ENCODE results near the gene SCN5A. TPM values are rescaled to one million over a fixed set of nuclear protein-coding genes. Genes with fewer than 3 reads are reported as not detected.
A peak's percentile ranks its signal among the peaks of the same experiment; 100 is the strongest.

The SCN5A gene
- polyA plus RNA-seq, 6 donors from 2014 or later: not detected

GRCh38 chr3:38655708-38656300, 6.3 kb upstream of the SCN5A start:
- DNase-seq: no peak
- Mint-ChIP-seq H3K36me3 (no peaks in the 10 kb centered on the region), H3K27ac (no peak overlapping the region), H3K9me3 (peaks cover 0 to 9% (median 3%) of the 10 kb centered on the region in 7 donors), H3K4me3 (no peak overlapping the region), H3K27me3 (peaks cover 30 to 43% (median 42%) of the 10 kb centered on the region in 3 donors), H3K4me1 (peaks cover 0 to 3% (median 3%) of the 10 kb centered on the region in 3 donors)
- no peak for ATAC-seq (ENCODE audit: low read depth in 2 of 2)

GRCh38 chr3:38653685-38654537, 4.4 kb upstream of the SCN5A start:
- H3K27me3 Mint-ChIP-seq: peaks cover 21 to 42% (median 36%) of the 10 kb centered on the region in 3 donors
- H3K36me3 Mint-ChIP-seq: no peaks in the 10 kb centered on the region
- no peak overlapping the region for H3K27ac Mint-ChIP-seq
- H3K4me1 Mint-ChIP-seq: peaks cover 0 to 5% (median 3%) of the 10 kb centered on the region in 3 donors
- peaks cover 0 to 6% (median 0%) of the 10 kb centered on the region in 7 donors for H3K9me3 Mint-ChIP-seq
- DNase-seq (no peak), ATAC-seq (ENCODE audit: low read depth in 2 of 2) (no peak)
- H3K4me3 Mint-ChIP-seq: no peak overlapping the region

GRCh38 chr3:38652934-38653333, 3.4 kb upstream of the SCN5A start:
- no peak for ATAC-seq (ENCODE audit: low read depth in 2 of 2)
- no peak for DNase-seq
- Mint-ChIP-seq H3K27me3 (peaks cover 21 to 36% (median 35%) of the 10 kb centered on the region in 3 donors), H3K4me1 (peaks cover 0 to 12% (median 11%) of the 10 kb centered on the region in 3 donors), H3K4me3 (no peak overlapping the region), H3K9me3 (peaks cover 0 to 6% (median 0%) of the 10 kb centered on the region in 7 donors), H3K36me3 (no peaks in the 10 kb centered on the region), H3K27ac (no peak overlapping the region)

- Mint-ChIP-seq H3K4me1 (peaks cover 0 to 12% (median 11%) of the 10 kb centered on the region in 3 donors), H3K27ac (peak overlapping the region in 1 of 6 donors; percentile 33), H3K9me3 (peaks cover 0 to 4% (median 0%) of the 10 kb centered on the region in 7 donors), H3K4me3 (peak overlapping the region in 2 of 8 donors; percentile 43 to 53), H3K27me3 (peaks cover 16 to 24% (median 22%) of the 10 kb centered on the region in 3 donors), H3K36me3 (no peaks in the 10 kb centered on the region)
- DNase-seq (peak; percentile 29), ATAC-seq (ENCODE audit: low read depth in 2 of 2) (peak; percentile 47 to 56)
Observed at GRCh38 chr3:38651153-38651789, 1.8 kb upstream of the SCN5A start.

GRCh38 chr3:38650248-38650951, 913 bp upstream of the SCN5A start:
- no peak for DNase-seq
- H3K4me3 Mint-ChIP-seq: no peak overlapping the region
- H3K27ac Mint-ChIP-seq: no peak overlapping the region
- no peak for ATAC-seq (ENCODE audit: low read depth in 2 of 2)
- H3K36me3 Mint-ChIP-seq: no peaks in the 10 kb centered on the region
- H3K27me3 Mint-ChIP-seq: peaks cover 16 to 22% (median 18%) of the 10 kb centered on the region in 3 donors
- H3K4me1 Mint-ChIP-seq: peaks cover 0 to 9% (median 8%) of the 10 kb centered on the region in 3 donors
- peaks cover 0 to 4% (median 0%) of the 10 kb centered on the region in 7 donors for H3K9me3 Mint-ChIP-seq

GRCh38 chr3:38648659-38649499, 608 bp downstream of the SCN5A start:
- DNase-seq (no peak), ATAC-seq (ENCODE audit: low read depth in 2 of 2) (peak in 1 of 2 donors; percentile 24)
- Mint-ChIP-seq H3K36me3 (no peaks in the 10 kb centered on the region), H3K4me3 (peak overlapping the region in 7 of 8 donors; percentile 51 to 84 (median 67)), H3K4me1 (peaks cover 0 to 9% (median 8%) of the 10 kb centered on the region in 3 donors), H3K9me3 (peaks cover 0 to 4% (median 0%) of the 10 kb centered on the region in 7 donors), H3K27me3 (peaks cover 17 to 20% (median 18%) of the 10 kb centered on the region in 3 donors), H3K27ac (no peak overlapping the region)

- peaks cover 0 to 9% (median 8%) of the 10 kb centered on the region in 3 donors for H3K4me1 Mint-ChIP-seq
- peaks cover 0 to under 1% (median 0%) of the 10 kb centered on the region in 7 donors for H3K9me3 Mint-ChIP-seq
- no peak for ATAC-seq (ENCODE audit: low read depth in 2 of 2)
- peak overlapping the region in 5 of 8 donors; percentile 51 to 84 (median 71) for H3K4me3 Mint-ChIP-seq
- no peaks in the 10 kb centered on the region for H3K36me3 Mint-ChIP-seq
- no peak for DNase-seq
- no peak overlapping the region for H3K27ac Mint-ChIP-seq
- peaks cover 11 to 14% (median 12%) of the 10 kb centered on the region in 3 donors for H3K27me3 Mint-ChIP-seq
Observed at GRCh38 chr3:38648024-38648658, 1.3 kb downstream of the SCN5A start.

- no peaks in the 10 kb centered on the region for H3K36me3 Mint-ChIP-seq
- no peak overlapping the region for H3K27ac Mint-ChIP-seq
- ATAC-seq (ENCODE audit: low read depth in 2 of 2) (no peak), DNase-seq (no peak)
- no peak overlapping the region for H3K4me3 Mint-ChIP-seq
- peaks cover 0 to 9% (median 8%) of the 10 kb centered on the region in 3 donors for H3K4me1 Mint-ChIP-seq
- peaks cover 4 to 9% (median 5%) of the 10 kb centered on the region in 3 donors for H3K27me3 Mint-ChIP-seq
- H3K9me3 Mint-ChIP-seq: no peaks in the 10 kb centered on the region
Observed at GRCh38 chr3:38647217-38647970, 2.1 kb downstream of the SCN5A start.

GRCh38 chr3:38646630-38647029, 2.9 kb downstream of the SCN5A start:
- peaks cover 0 to 6% (median 0%) of the 10 kb centered on the region in 3 donors for H3K27me3 Mint-ChIP-seq
- no peaks in the 10 kb centered on the region for H3K36me3 Mint-ChIP-seq
- no peak overlapping the region for H3K27ac Mint-ChIP-seq
- ATAC-seq (ENCODE audit: low read depth in 2 of 2) (no peak), DNase-seq (no peak)
- H3K9me3 Mint-ChIP-seq: no peaks in the 10 kb centered on the region
- H3K4me3 Mint-ChIP-seq: no peak overlapping the region
- peaks cover 0 to 9% (median 8%) of the 10 kb centered on the region in 3 donors for H3K4me1 Mint-ChIP-seq

GRCh38 chr3:38646062-38646461, 3.4 kb downstream of the SCN5A start:
- no peaks in the 10 kb centered on the region for H3K9me3 Mint-ChIP-seq
- no peaks in the 10 kb centered on the region for H3K36me3 Mint-ChIP-seq
- H3K27me3 Mint-ChIP-seq: peaks cover 0 to 6% (median 0%) of the 10 kb centered on the region in 3 donors
- H3K4me3 Mint-ChIP-seq: no peak overlapping the region
- DNase-seq: no peak
- peaks cover 0 to 9% (median 8%) of the 10 kb centered on the region in 3 donors for H3K4me1 Mint-ChIP-seq
- no peak for ATAC-seq (ENCODE audit: low read depth in 2 of 2)
- H3K27ac Mint-ChIP-seq: no peak overlapping the region

- no peak for ATAC-seq (ENCODE audit: low read depth in 2 of 2)
- Mint-ChIP-seq H3K27me3 (peaks cover 0 to 6% (median 0%) of the 10 kb centered on the region in 3 donors), H3K9me3 (no peaks in the 10 kb centered on the region), H3K4me1 (peaks cover 0 to 9% (median 8%) of the 10 kb centered on the region in 3 donors), H3K27ac (no peak overlapping the region), H3K36me3 (no peaks in the 10 kb centered on the region), H3K4me3 (no peak overlapping the region)
- no peak for DNase-seq
Observed at GRCh38 chr3:38645601-38646000, 3.9 kb downstream of the SCN5A start.
